ENCODE results near the gene HNRNPL. TPM values are rescaled to one million over a fixed set of nuclear protein-coding genes. Genes with fewer than 3 reads are reported as not detected.
"Not testable (repeated sequence)": the region's sequence is repeated elsewhere in the genome, so short reads cannot be mapped to it uniquely, and the experiment has no call there.

Gene HNRNPL
- total RNA-seq, 4 donors from 2014 or later, result 88.3 to 172 (median 126) TPM

DNA sequence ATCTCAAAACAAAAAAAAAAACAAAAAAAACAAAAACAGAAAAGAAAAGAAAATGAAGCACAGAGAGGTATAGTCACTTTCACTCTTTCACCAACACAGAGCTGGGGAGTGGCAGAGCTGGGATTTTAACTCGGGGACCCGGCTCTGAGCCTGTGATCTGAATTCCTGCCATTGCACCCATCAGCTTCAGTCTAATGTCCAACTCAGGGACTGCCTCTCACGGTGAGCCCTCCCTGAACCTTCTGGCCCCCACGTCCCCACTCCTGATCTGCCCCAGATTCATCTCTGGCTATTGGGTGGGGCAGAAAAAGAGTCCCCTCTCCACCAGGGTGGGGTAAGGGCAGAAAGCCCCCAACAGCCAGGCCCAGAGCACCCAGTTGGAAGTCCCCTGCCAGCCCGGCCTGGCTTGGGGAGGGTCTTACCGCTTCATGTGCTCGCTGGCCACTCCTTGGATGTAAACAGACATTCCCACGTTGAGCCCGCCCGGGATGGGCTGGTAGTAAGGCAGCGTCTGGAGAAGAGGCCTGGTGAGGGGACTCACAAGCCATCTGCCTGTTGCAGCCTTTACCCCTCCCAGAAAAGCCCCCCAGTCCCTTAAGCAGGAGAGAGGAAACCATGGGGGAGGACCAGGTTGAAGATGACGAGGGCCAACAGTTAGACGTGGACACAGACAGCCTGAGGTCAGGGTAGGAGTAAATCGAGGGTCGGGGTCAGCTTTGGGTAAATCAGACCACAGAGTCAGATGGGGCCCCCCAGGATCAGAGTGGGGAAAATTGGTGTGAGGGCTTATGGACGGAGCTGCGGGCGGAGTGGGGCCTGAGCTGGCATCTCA lies 37.6 kb downstream of the HNRNPL start:
- no peaks in the 10 kb centered on the region for H3K27me3 ChIP-seq
- no peak overlapping the region for H3K4me3 ChIP-seq
- H3K4me1 ChIP-seq, result no peaks in the 10 kb centered on the region
- H3K9me3 ChIP-seq, result no peaks in the 10 kb centered on the region
- ATAC-seq, result peak in 1 of 2 donors; percentile 29
- TF ChIP-seq CTCF (IDR thresholded peaks at IDR 0.05 in 4 of 5, conservative IDR thresholded peaks at IDR 0.05 in 1 of 5) (no peak), POLR2A (IDR thresholded peaks at IDR 0.05) (no peak)
- in situ Hi-C loops (cut with MboI; ENCODE audit: low sequenced_read_pairs in 4 of 4) (no loop called here), intact Hi-C loops (cut with DNase I; ENCODE audit: low total_unique reads) (no loop called here)
- no peak overlapping the region for H3K27ac ChIP-seq
- no peak for DNase-seq
- peaks cover 0 to 27% of the 10 kb centered on the region in 2 donors for H3K36me3 ChIP-seq

DNA sequence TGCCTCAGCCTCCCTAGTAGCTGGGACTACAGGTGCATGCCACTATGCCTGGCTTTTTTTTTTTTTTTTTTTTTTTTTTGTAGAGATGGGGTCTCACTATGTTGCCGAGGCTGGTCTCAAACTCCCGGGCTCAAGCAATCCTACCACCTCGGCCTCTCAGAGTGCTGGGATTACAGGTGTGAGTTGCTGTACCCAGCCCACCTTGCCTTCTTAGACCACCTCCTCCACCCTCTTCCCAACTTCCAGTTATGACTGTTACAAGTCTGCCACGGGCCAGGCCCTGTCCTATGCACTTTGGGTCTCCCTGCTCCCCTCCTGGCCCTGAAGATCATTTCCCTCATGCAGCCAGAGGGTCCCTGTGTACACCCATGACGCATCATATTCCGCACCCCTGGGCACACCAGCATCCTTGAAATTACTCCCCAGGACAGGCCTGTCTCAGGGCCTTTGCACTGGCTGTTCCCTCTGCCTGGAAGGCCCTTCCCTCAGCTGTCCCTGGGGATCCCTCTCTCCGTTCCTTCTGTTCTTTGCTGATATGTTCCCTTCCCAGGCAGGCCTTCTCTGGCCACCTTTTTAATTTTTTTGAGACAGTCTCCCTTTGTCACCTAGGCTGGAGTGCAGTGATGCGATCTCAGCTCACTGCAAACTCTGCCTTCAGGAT lies 40.1 kb downstream of the HNRNPL start:
- DNase-seq, result no peak
- peaks cover 0 to 2% of the 10 kb centered on the region in 2 donors for H3K36me3 ChIP-seq
- ATAC-seq, result no peak
- no peaks in the 10 kb centered on the region for H3K9me3 ChIP-seq
- H3K27me3 ChIP-seq, result no peaks in the 10 kb centered on the region
- TF ChIP-seq POLR2A (IDR thresholded peaks at IDR 0.05) (no peak), CTCF (IDR thresholded peaks at IDR 0.05 in 4 of 5, conservative IDR thresholded peaks at IDR 0.05 in 1 of 5) (no peak)
- H3K4me1 ChIP-seq, result no peaks in the 10 kb centered on the region
- H3K4me3 ChIP-seq, result no peak overlapping the region
- in situ Hi-C loops (cut with MboI; ENCODE audit: low sequenced_read_pairs in 4 of 4), result no loop called here
- intact Hi-C loops (cut with DNase I; ENCODE audit: low total_unique reads), result no loop called here
- H3K27ac ChIP-seq, result no peak overlapping the region

GRCh38 chr19:38808741-38809140 lies 41.0 kb downstream of the HNRNPL start:
- DNase-seq (no peak), ATAC-seq (no peak)
- no peak for TF ChIP-seq POLR2A (IDR thresholded peaks at IDR 0.05)
- TF ChIP-seq CTCF (IDR thresholded peaks at IDR 0.05 in 4 of 5, conservative IDR thresholded peaks at IDR 0.05 in 1 of 5), result no peak
- H3K27ac ChIP-seq, result no peak overlapping the region
- intact Hi-C loops (cut with DNase I; ENCODE audit: low total_unique reads) (no loop called here), in situ Hi-C loops (cut with MboI; ENCODE audit: low sequenced_read_pairs in 4 of 4) (no loop called here)
- H3K9me3 ChIP-seq, result no peaks in the 10 kb centered on the region
- no peaks in the 10 kb centered on the region for H3K36me3 ChIP-seq
- no peaks in the 10 kb centered on the region for H3K27me3 ChIP-seq
- no peak overlapping the region for H3K4me3 ChIP-seq
- H3K4me1 ChIP-seq, result no peaks in the 10 kb centered on the region

DNA sequence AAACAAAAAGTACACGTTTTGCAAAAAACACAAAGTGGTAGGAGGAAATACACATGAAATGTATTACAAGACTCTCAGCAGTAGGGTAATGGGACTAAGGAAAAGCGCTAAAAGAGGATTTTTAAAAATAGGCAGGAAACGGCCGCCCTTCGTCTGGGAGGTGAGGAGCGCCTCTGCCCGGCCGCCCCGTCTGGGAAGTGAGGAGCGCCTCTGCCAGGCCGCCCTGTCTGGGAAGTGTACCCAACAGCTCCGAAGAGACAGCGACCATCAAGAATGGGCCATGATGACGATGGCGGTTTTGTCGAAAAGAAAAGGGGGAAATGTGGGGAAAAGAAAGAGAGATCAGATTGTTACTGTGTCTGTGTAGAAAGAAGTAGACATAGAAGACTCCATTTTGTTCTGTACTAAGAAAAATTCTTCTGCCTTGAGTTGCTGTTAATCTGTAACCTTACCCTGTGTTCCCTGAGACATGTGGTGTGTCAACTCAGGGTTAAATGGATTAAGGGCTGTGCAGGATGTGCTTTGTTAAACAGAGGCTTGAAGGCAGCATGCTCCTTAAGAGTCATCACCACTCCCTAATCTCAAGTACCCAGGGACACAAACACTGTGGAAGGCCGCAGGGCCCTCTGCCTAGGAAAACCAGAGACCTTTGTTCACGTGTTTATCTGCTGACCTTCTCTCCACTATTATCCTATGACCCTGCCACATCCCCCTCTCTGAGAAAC lies 42.2 kb downstream of the HNRNPL start:
- in situ Hi-C loops (cut with MboI; ENCODE audit: low sequenced_read_pairs in 4 of 4); H3K27ac ChIP-seq; H3K4me1 ChIP-seq; DNase-seq; intact Hi-C loops (cut with DNase I; ENCODE audit: low total_unique reads); H3K9me3 ChIP-seq; H3K4me3 ChIP-seq; H3K36me3 ChIP-seq; H3K27me3 ChIP-seq; ATAC-seq: not testable (repeated sequence)

GRCh38 chr19:38806371-38806770 lies 43.4 kb downstream of the HNRNPL start:
- ATAC-seq, result no peak
- in situ Hi-C loops (cut with MboI; ENCODE audit: low sequenced_read_pairs in 4 of 4), result no loop called here
- H3K36me3 ChIP-seq, result no peaks in the 10 kb centered on the region
- H3K9me3 ChIP-seq, result no peaks in the 10 kb centered on the region
- intact Hi-C loops (cut with DNase I; ENCODE audit: low total_unique reads), result no loop called here
- DNase-seq, result no peak
- H3K27me3 ChIP-seq, result no peaks in the 10 kb centered on the region
- no peak overlapping the region for H3K4me3 ChIP-seq
- no peak overlapping the region for H3K27ac ChIP-seq
- H3K4me1 ChIP-seq, result no peaks in the 10 kb centered on the region
- TF ChIP-seq CTCF (IDR thresholded peaks at IDR 0.05 in 4 of 5, conservative IDR thresholded peaks at IDR 0.05 in 1 of 5), result no peak
- TF ChIP-seq POLR2A (IDR thresholded peaks at IDR 0.05), result no peak
